GM20000 (cell line): Measurements from ENCODE around the gene CLDN22.

Source experiments
- DNase-seq: peaks from one replicate; pipeline ENCODE4 v3.0.0; 2012; ENCODE audit warnings: low spot score
- TF ChIP-seq, protein P1 (sequence below): IDR thresholded peaks from 2 replicates; pipeline ENCODE4 v1.5.1; 2012; ENCODE audit warnings: mild to moderate bottlenecking, control low read depth; ENCODE audit errors: extremely low read depth, missing control alignments

CLDN22 gene

DNA sequence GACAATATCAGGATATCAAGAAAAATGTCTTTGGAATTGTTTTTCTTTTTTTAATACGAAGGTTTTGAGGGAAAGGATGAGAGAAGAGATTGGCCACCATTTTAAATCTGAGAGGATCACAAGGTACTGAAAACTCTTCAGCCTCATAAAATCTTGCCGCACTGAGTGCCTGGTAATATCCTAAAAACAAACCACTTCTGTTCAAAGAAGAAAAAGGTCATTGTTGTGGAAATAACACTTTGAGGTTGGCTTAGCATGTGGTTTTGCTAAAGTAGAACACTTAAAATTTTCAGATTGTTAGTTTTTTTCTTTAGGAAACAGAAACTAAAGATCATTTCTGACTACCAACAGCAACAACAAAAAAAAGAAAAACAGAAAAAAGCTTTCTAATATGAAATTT lies 1.0 kb upstream of the CLDN22 start:
- DNase-seq = no peak
- TF ChIP-seq, protein P1, sequence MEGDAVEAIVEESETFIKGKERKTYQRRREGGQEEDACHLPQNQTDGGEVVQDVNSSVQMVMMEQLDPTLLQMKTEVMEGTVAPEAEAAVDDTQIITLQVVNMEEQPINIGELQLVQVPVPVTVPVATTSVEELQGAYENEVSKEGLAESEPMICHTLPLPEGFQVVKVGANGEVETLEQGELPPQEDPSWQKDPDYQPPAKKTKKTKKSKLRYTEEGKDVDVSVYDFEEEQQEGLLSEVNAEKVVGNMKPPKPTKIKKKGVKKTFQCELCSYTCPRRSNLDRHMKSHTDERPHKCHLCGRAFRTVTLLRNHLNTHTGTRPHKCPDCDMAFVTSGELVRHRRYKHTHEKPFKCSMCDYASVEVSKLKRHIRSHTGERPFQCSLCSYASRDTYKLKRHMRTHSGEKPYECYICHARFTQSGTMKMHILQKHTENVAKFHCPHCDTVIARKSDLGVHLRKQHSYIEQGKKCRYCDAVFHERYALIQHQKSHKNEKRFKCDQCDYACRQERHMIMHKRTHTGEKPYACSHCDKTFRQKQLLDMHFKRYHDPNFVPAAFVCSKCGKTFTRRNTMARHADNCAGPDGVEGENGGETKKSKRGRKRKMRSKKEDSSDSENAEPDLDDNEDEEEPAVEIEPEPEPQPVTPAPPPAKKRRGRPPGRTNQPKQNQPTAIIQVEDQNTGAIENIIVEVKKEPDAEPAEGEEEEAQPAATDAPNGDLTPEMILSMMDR = no peak

DNA sequence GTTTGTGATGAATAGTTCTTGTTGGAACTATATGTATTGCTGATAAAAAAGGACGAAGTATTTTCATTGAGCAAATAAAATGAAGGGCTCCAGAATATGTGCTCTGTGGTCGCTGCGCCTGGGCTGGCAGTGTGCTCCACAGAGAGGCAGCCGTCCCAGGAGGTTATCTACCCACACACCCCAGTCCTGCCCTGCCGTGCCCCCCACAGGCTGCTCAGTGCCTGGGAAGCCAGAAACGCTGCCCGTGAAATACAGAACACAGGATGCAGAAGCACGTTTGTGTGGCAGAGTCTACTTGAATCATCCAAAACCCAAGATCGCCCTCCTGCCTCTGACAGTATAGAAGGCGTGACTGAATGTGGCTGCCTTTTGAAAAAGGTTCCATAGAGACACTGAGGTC lies 1.4 kb downstream of the CLDN22 start:
- TF ChIP-seq, protein P1 = no peak
- no peak for DNase-seq

DNA sequence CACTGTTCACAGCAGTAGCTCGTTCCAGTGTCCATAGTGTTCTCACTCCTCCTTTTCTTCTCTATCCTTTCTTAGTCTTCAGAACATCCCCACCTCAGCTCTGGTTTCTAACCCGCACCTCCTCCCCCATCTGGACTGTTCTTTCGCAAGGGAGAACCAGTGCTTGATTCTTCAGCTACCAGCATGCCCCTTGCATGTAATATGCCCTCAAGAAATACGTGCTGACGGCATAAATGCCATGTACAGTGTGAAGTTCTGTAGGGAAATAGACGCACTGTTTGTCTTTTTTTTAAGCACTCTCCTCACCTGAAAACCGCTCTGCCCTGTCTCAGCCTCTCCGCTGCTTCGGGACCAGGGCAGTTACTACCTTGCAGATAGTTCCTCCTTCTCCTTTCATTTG lies 5.3 kb downstream of the CLDN22 start:
- DNase-seq = no peak
- TF ChIP-seq, protein P1 = no peak

DNA sequence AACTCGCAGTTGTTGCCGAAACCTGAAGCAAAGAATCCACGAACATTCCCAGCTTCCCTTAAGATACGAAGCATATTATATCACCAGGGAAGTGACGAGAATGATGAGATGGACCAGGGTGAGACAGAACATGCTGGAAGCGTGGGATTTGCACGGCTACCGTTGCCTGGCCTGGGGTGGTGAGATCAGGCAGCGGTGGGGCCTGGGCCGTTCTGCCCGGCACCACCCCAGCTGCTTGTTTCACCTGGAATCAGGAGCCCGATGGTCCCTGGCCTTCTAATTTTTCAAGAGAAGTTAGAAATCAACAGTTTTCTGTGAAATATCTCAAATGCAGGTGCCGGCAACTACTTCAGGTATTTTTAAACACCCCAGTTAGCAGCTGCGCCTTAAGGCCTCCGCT lies 5.7 kb downstream of the CLDN22 start:
- DNase-seq = no peak

DNA sequence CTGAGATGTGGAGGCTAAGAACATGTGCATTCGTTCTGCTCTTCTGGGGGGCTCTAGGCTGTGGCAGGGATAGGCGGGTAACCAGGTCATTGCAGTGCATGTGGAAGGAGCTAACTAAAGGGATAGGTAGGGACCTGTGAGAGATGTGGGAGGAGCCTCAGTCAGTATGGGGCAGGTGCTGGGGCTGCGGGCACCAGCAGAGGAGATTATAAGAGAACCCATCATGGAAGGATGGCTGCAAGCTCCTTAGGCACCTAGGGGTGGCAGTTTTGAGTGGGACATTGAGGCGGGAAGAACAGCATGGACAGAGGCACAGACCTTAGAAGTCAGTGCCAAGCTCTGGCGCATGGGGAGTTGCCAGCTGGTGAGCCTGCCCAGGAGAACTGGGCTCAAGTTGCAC lies 7.2 kb downstream of the CLDN22 start:
- no peak for DNase-seq
- TF ChIP-seq, protein P1 = no peak

More for the DNA sequence above, 5.7 kb downstream of the CLDN22 start:
- TF ChIP-seq, protein P1 = no peak

DNA sequence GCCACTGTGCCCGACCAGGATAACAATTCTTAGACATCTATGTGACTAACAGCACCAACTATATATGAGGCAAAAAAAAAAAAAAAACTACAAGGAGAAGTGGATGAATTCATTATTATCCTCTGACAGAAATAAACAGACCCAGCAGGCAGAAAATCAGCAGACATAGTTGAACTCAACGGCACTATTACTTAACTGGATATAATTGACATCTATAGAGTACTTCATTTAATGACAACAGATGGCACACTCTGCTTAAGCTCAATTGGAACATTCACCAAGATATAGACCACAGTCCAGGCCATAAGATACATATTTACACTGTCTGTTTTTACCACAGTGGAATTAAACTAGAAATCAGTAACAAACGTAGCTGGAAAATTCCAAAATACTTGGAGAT lies 13.3 kb downstream of the CLDN22 start:
- DNase-seq = no peak
- TF ChIP-seq, protein P1 = no peak

DNA sequence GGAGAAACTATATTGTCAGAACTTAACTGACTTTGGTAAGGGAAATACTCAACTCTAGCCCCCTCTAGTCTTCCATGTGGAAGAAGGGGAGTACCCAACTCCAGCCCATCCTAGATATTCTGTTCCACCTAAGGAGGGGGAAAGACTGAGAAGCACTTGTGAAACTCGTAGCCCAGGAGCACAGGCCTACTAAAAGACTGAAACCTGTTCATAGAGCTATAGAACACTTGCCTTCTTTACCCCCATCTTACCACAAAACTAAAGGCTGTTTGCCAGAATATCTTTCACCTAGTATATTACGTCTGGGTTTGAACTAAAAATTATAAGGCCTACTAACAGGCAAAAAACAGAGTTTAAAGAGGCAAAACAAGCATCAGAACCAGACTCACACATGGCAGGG lies 15.5 kb downstream of the CLDN22 start:
- TF ChIP-seq, protein P1 = no peak
- DNase-seq = no peak
